ENCODE data around the gene NID1.
A peak's percentile ranks its signal among the peaks of the same experiment; 100 is the strongest.

Gene NID1

DNA sequence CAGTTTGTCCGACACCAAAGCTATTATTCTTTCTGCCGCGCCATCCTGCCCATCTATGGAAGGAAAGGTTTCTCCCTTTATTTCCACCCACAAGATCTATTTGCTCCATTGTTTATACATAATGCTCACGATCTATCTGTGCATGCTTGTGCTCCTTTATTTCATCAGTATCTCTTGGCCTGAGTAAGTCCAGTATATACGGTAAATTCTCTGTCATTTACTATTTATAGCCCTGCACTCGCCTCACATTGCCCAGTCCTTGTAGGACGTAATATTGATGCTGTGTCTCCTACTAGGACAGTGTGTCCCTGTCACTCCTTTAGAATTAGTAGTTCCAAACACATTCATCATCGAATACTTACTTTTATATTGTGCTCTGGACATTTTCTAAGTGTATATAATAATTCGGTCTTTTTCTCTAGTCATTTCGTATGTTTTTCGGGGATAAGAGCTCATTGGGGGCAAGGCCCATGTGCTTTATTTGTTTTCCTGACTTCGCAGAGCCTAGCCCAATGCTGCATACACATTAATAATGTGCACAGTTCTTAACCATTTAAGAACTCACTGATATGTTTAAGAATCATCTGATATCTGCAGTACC lies 3.1 kb upstream of the NID1 start:
- DNase-seq (ENCODE audit: low read depth in 2 of 2) = no peak

GRCh38 chr1:236066828-236067386 lies 2.0 kb upstream of the NID1 start:
- no peak for DNase-seq (ENCODE audit: low read depth in 2 of 2)

- DNase-seq (ENCODE audit: low read depth in 2 of 2) = no peak
Observed at GRCh38 chr1:236066054-236066453, 1.2 kb upstream of the NID1 start.

DNA sequence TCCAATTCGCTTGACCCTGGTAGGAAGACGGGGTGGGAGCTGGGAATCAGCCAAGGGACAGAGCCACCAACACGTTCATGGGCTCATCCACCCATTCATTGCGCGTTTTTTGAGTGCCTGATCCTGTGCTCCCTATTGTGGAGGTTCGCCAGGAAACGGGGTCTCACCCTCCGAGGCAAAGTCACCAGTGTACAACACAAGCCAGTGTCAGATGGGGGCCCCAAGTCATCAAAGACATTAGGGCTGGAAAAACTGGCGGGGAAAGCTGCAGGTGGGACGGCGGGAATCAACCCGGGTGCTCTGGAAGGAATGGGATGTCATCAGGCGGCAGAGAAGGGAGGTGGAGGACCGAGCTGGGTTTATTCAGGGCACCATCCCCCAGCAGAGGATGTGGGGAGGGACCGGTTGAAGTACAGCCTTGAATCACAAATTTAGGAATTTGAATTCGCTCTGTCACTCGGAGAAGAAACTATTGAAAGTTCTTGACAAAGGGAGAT lies 667 bp upstream of the NID1 start:
- DNase-seq (ENCODE audit: low read depth in 2 of 2) = no peak

DNA sequence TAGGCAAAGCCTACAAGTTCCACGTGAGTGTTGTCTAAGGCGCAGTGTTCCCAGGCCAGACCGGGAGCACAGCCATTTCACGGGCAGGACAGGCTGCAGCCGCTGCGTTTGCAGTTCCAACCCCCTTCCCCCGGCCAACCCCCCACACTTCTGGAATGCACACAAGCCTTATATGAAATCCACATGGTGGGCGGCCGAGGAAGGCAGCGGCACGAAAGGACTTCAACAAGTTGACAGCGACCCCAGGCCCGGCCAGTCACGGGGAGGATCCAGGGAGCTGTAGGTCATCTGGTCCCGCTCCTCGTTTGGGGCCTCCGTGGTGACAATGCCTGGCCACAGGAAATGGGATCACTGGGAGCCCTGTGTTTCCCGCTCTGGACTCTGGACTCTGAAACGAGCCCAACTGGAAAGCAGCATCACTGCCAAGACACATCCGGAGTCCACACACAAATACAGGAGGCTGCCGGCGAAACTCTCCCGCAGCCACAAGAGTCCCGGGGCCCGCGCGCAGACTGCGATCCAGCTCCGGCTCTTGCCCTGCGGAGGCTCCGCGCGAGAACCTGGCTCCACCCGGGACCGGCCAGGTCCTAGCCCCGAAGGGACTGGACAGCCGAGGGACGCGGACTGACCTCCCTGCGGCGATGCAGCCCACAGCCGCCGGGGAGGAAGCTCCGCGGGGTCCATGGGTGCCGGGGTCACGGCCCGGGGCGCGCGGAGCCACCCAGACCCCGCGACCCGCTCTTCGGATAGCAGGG lies 794 bp downstream of the NID1 start:
- DNase-seq (ENCODE audit: low read depth in 2 of 2) = peak; percentile 38 to 45

- DNase-seq (ENCODE audit: low read depth in 2 of 2) = no peak
Observed at GRCh38 chr1:236063551-236063918, 1.4 kb downstream of the NID1 start.

DNA sequence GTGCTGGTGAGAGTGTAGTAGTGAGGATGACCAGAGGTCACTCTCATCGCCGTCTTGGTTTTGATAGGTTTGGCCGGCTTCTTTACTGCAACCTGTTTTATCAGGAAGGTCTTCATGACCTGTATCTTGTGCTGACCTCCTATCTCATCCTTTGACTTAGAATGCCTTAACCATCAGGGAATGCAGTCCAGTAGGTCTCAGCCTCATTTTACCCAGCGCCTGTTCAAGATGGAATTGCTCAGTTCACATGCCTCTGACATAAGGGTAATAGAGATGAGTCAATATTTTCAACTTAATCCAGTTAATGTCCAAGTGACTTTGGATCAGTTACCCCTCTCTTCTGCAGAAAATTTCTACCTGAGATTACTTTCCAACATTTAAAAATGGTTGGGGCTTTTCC lies 4.6 kb downstream of the NID1 start:
- no peak for DNase-seq (ENCODE audit: low read depth in 2 of 2)

GRCh38 chr1:236059011-236059410 lies 5.9 kb downstream of the NID1 start:
- no peak for DNase-seq (ENCODE audit: low read depth in 2 of 2)

GRCh38 chr1:236058141-236058934 lies 6.6 kb downstream of the NID1 start:
- DNase-seq (ENCODE audit: low read depth in 2 of 2) = no peak

DNA sequence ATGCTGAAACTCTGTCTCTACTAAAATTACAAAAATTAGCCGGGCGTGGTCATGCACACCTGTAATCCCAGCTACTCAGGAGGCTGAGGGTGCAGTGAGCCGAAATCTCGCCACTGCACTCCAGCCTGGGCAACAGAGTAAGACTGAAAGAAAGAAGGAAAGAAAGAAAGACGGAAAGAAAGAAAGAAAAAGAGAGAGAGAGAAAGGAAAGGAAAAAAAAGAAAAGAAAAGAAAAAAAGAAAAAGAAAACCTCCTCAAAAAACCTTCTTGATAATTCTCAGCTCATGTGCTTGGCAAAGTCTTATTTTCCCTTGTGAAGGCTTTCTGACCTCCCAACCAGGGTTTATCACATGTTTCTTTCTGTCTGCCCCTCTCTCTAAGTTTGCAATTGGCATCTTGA lies 7.3 kb downstream of the NID1 start:
- no peak for DNase-seq (ENCODE audit: low read depth in 2 of 2)

GRCh38 chr1:236052232-236052993 lies 12.5 kb downstream of the NID1 start:
- DNase-seq (ENCODE audit: low read depth in 2 of 2) = no peak

- no peak for DNase-seq (ENCODE audit: low read depth in 2 of 2)
Observed at GRCh38 chr1:236051242-236051791, 13.6 kb downstream of the NID1 start.

- no peak for DNase-seq (ENCODE audit: low read depth in 2 of 2)
Observed at GRCh38 chr1:236045771-236046170, 19.1 kb downstream of the NID1 start.

DNA sequence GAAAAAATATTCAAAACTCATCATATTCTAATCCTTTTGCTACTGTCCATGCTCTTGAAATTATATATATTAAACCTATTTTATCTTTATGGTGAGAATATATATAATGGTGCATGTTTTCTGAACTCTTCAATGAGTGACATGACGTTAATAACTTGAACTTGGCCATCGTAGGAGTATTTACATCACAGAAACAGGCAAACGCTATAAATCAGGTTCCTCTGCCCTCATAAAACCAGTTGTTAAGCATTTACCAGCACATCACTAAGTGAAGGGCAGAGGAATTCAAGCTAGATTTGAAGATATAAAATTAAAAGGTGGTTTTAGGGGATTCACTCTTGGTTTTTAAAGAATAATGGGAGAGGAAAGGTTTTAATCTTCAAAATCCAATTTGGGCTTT lies 20.5 kb downstream of the NID1 start:
- DNase-seq (ENCODE audit: low read depth in 2 of 2) = no peak

DNA sequence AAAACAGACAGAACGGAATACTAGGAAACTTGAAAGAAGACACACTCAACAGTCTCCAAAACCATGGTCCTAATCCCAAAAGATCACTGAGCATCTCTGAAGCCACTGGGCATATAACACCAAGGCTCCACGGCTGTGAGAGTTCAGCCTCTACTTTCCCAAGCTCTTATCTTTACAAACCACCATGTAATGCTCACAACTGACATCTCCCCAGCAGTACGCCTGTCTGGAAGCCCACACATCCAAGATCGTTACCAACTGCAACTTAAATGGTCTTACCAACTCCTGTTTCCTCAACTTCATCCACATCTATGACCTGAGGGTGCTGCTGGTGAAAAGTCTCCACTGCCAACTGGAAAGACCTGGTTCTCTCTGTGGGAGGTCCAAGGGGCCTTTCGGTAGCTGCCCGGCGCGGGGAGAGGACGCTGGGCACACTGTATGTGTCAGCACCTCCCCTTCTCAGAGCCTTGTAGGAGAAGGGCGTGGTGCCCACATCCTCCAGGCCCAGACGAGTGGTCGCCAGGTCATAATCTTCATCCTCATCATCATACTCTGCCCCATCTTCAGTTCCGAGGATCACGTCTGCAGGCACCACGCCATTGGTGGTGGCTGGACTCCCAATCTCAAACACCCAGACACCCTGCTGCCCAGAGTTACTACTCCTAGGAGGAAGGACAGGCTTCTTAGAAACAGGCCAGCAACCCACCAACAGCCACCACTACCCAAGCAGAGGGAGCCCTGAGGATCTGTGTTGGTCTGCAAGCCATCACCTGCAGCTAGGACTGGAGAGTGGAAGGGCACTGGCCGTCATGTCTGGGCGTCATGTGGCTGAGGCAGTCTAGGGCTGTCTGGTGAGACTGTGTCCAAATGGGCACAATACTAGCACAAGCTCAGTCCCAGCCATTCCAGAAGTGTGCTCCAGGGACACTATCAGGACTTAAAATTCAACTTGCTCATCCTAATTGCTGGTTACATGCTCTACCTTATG lies 23.0 kb downstream of the NID1 start:
- DNase-seq (ENCODE audit: low read depth in 2 of 2) = no peak

DNA sequence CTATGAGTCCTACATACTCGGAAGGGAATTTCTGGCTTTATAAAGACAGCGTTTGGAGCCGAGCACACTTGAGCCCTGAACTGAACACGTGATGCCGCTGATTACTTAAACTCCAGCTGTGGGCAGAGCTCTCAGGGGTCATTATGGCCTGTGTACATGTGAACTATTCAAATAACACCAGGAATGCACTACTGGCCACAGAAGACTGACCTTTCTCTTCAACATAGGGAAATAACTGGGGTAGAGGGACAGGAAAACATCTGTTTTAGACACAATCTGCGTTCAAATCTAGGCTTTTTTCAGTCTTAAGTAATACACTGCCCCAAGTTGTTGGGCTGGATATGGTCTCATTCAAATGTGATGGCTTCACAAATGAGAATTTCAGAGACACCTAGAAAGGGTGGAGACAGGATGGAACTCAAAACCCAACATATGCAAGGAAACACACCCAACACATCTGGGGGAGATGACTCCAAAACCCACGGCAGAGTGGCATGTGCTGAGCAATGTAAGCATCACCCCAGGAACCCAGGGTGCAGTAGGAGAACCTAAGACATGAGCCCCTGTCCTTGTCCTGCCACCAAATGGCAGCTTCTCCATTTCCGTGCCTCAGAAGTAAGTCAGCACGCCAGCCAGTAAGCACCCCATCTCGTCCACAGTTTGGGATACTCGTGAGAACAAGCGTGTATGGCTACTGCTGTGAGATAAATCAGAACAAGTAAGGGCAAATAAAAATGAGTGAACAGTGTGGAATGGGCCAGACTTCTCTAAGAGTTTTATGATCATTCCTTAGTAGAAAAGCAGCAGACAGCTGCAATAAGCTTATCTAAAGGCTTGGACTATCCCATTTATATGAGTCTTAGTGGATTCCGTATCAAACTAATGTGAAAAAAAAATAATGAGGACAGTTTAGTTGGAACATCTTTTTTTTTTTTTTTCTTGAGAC lies 24.9 kb downstream of the NID1 start:
- DNase-seq (ENCODE audit: low read depth in 2 of 2) = no peak

- no peak for DNase-seq (ENCODE audit: low read depth in 2 of 2)
Observed at GRCh38 chr1:236038034-236038433, 26.9 kb downstream of the NID1 start.

- DNase-seq (ENCODE audit: low read depth in 2 of 2) = peak in 1 of 2 experiments; percentile 24
Observed at GRCh38 chr1:236035681-236036101, 29.2 kb downstream of the NID1 start.

- no peak for DNase-seq (ENCODE audit: low read depth in 2 of 2)
Observed at GRCh38 chr1:236033336-236033735, 31.6 kb downstream of the NID1 start.

Data from fibroblast of skin of left biceps (primary cell).